ENCODE data around the gene WBP4.

DNA sequence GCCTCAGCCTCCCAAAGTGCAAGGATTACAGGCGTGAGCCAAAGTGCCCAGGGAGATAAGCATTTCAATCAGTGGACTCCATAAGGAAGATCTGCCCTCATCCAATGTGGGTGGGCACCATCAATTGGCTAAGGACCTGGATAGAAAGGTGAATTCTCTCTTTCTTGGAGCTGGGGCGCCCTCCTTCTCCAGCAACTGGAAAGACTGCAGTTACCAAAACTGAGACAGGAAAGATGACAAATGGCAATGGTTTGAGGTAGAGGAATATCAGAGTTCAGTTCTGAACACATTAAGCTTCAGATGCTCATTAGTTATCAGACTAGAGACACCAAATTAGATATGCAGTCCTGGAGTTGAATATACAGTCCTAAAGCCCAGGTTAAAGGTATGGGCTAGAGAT, 31.7 kb upstream of the WBP4 start:
- TF ChIP-seq, protein P1, sequence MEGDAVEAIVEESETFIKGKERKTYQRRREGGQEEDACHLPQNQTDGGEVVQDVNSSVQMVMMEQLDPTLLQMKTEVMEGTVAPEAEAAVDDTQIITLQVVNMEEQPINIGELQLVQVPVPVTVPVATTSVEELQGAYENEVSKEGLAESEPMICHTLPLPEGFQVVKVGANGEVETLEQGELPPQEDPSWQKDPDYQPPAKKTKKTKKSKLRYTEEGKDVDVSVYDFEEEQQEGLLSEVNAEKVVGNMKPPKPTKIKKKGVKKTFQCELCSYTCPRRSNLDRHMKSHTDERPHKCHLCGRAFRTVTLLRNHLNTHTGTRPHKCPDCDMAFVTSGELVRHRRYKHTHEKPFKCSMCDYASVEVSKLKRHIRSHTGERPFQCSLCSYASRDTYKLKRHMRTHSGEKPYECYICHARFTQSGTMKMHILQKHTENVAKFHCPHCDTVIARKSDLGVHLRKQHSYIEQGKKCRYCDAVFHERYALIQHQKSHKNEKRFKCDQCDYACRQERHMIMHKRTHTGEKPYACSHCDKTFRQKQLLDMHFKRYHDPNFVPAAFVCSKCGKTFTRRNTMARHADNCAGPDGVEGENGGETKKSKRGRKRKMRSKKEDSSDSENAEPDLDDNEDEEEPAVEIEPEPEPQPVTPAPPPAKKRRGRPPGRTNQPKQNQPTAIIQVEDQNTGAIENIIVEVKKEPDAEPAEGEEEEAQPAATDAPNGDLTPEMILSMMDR (IDR thresholded peaks at IDR 0.05; ENCODE audit: low read depth, low read length), result no peak
- TF ChIP-seq POLR2A (IDR thresholded peaks at IDR 0.05; ENCODE audit: extremely low read depth, insufficient read length) (no peak), MAX (IDR thresholded peaks at IDR 0.05; ENCODE audit: low read depth, low read length) (no peak)
